Stimulated activated memory B cell treated with anti-CD40 and anti-IgM and Interleukin-4, amounts not matched to agents 10 μg/mL and 1 μg/mL and 100 μg/mL, for 72 hours (primary cell): Measurements from ENCODE around the gene DCLK1.
"Not testable (repeated sequence)": the region's sequence is repeated elsewhere in the genome, so short reads cannot be mapped to it uniquely, and the experiment has no call there.

Experiments
- ATAC-seq: fragments of 150-1000 bp; cut with Tn5 transposase; 2 replicates; pipeline ENCODE4 v1.10.0; 2021
- H3K27ac Mint-ChIP-seq: one replicate; pipeline ENCODE4 v1.8.0; 2022; ENCODE audit warnings: mild to moderate bottlenecking, mixed read lengths
- H3K27me3 Mint-ChIP-seq: one replicate; pipeline ENCODE4 v1.8.0; 2022; ENCODE audit warnings: mixed read lengths
- H3K36me3 Mint-ChIP-seq: one replicate; pipeline ENCODE4 v1.8.0; 2022; ENCODE audit warnings: mixed read lengths
- H3K4me1 Mint-ChIP-seq: one replicate; pipeline ENCODE4 v1.8.0; 2022; ENCODE audit warnings: mixed read lengths
- H3K4me3 Mint-ChIP-seq: one replicate; pipeline ENCODE4 v1.8.0; 2022; ENCODE audit warnings: mild to moderate bottlenecking, moderate library complexity, mixed read lengths
- H3K9me3 Mint-ChIP-seq: one replicate; pipeline ENCODE4 v1.8.0; 2022; ENCODE audit warnings: mixed read lengths

Gene DCLK1

DNA sequence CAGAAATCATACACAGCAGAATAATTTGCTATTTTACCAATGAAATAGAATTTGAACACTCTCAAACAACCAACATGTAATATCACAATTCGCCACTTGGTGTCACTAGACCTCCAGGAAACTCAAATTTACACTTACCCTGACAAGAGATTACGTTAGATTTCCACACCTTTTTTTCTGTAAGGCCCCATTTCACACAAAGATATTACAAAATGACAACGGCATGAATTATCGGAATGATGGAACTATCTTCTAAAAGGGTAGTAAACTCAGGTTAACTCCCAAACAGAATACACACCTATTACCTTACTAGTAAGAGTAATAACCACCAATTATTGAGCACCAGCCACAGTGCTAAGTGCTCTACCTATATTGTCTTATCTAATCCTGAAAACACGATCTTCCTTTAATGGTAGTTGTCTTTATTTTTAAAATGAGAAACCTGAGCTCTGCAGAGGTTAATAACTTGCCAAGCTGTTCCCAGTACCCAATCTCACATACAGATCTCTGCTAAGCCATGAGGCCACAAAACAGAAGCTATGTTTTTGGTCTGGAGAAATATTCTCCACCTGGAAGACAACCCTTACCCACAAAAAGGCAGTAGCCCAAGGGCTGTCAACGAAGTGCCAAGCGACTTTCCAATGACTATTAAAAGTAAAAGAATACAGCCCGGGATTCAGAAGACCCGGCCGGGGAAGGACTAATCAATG, 152.4 kb downstream of the DCLK1 start:
- no peak overlapping the region for H3K27ac Mint-ChIP-seq
- no peaks in the 10 kb centered on the region for H3K4me1 Mint-ChIP-seq
- H3K9me3 Mint-ChIP-seq, result peaks cover 5% of the 10 kb centered on the region
- no peaks in the 10 kb centered on the region for H3K27me3 Mint-ChIP-seq
- H3K4me3 Mint-ChIP-seq, result no peak overlapping the region
- ATAC-seq, result no peak
- H3K36me3 Mint-ChIP-seq, result no peaks in the 10 kb centered on the region

DNA sequence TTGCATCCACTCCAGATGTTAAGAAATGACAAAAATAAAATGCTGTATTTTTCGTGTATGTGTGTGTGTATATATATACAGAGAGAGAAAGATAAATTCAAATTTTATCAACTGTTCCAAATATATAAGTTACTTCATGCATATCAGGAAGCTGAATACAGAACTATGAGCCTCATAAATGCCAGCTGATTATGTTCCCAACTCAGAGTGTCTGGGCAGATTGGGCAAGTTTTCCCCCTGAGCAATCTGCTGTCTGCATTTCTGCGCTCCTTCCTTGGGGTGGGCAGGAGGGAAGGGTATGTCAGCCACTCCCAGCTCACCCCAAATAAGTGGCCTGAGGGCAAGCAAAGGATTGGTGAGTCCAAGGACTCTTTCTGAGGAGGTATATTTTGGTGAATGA, 154.1 kb downstream of the DCLK1 start:
- Mint-ChIP-seq H3K27me3 (no peaks in the 10 kb centered on the region), H3K36me3 (no peaks in the 10 kb centered on the region), H3K4me3 (no peak overlapping the region), H3K4me1 (no peaks in the 10 kb centered on the region), H3K9me3 (peaks cover 10% of the 10 kb centered on the region), H3K27ac (no peak overlapping the region)
- no peak for ATAC-seq

DNA sequence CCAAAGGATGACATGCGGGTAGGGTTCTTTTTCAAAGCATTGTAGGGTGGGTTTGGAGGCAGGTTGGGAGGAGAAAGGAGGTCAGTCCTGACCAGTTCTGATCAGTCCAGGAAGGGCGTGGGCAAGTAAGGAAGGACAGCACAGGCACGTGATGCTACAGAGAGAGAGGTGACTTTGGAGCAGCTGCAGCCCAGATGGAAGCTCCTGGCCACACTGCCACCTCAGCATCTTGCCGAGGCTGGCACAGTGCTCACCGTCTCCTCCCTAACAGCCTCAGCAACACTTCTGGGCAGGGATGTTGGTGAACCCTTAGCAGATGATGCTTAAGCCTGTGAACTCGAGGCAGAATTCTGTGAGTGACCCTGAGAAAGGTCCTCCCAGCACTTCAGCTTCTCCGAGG, 155.1 kb downstream of the DCLK1 start:
- Mint-ChIP-seq H3K4me1 (no peaks in the 10 kb centered on the region), H3K9me3 (peaks cover 9% of the 10 kb centered on the region), H3K27me3 (no peaks in the 10 kb centered on the region), H3K36me3 (no peaks in the 10 kb centered on the region), H3K4me3 (no peak overlapping the region), H3K27ac (no peak overlapping the region)
- ATAC-seq, result no peak

DNA sequence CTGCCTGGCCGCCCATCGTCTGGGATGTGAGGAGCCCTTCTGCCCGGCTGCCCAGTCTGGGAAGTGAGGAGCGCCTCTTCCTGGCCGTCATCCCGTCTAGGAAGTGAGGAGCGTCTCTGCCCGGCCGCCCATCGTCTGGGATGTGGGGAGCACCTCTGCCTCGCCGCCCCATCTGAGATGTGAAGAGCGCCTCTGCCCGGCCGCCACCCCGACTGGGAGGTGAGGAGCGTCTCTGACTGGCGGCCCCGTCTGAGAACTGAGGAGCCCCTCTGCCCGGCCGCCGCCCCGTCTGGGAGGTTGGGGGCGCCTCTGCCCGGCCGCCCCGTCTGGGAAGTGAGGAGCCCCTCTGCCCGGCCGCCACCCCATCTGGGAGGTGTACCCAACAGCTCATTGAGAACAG, 164.2 kb downstream of the DCLK1 start:
- H3K4me1 Mint-ChIP-seq, H3K9me3 Mint-ChIP-seq, ATAC-seq, H3K27ac Mint-ChIP-seq, H3K4me3 Mint-ChIP-seq, H3K27me3 Mint-ChIP-seq, H3K36me3 Mint-ChIP-seq: not testable (repeated sequence)

DNA sequence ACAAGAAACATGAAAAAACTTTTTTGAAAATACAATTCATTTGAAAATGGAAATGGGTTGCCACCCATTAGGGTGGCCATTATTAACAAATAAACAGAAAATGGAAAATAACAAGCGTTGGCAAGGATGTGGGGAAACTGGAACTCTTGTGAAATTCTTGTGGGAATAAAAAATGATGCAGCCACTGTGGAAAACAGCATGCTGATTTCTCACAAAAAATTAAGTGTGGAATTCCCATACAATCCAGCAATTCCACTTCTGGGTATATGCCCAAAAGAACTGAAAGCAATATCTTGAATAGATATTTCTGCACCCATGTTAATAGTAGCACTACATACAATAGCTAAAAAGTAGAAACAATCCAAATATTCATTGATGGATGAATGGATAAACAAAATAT, 165.2 kb downstream of the DCLK1 start:
- Mint-ChIP-seq H3K4me3 (no peak overlapping the region), H3K4me1 (no peaks in the 10 kb centered on the region), H3K27me3 (no peaks in the 10 kb centered on the region), H3K27ac (no peak overlapping the region), H3K36me3 (no peaks in the 10 kb centered on the region), H3K9me3 (peaks cover 9% of the 10 kb centered on the region)
- ATAC-seq, result no peak

DNA sequence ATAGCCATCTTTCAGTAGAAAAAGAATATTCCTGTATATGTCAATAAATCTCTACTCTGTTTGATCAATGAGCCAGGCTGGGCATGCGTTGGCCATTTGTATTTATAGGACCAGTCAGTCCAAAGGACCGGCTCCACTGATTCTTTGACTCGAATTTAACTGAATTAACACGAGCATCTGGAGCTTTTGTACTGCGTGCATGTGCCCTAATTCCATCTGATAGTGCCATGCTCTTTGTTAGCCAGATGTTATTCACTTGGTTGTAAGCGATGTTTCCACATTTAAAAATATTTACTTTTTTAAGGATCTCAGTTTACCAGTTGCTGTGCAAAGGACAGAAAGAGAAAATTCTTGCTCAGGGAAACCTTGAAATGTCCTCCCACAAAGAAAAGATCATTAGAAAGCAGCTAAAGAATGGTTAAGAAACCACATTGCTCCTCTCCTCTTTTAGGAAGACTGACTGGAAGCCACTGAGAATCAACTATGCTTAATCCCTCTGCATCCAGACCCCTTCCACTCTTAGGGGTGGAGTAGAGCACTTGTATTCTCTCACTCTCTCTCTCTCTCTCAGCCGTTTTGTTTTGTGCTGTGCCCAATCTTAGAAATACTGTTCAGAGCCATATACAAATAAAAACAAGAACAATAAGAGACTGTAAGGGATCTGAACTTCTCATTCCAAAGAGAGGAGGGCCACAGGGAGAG, 165.8 kb downstream of the DCLK1 start:
- H3K4me1 Mint-ChIP-seq, result no peaks in the 10 kb centered on the region
- H3K27ac Mint-ChIP-seq, result no peak overlapping the region
- ATAC-seq, result no peak
- H3K4me3 Mint-ChIP-seq, result no peak overlapping the region
- H3K27me3 Mint-ChIP-seq, result no peaks in the 10 kb centered on the region
- H3K36me3 Mint-ChIP-seq, result no peaks in the 10 kb centered on the region
- H3K9me3 Mint-ChIP-seq, result peaks cover 9% of the 10 kb centered on the region

DNA sequence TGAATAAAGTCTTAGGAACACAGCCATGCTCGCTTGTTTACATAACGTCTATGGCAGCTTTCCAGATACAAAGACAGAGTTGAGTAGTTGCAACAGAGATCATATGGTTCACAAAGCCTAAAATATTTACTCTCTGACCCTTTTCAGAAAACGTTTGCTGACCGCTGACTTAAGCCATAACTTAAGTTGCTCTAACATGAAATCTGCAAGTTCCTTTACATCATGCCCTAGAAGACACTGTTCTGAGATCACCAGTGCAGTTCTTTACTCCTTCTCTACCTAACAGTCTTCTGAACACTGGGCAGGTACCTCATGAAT, 166.4 kb downstream of the DCLK1 start:
- Mint-ChIP-seq H3K4me3 (no peak overlapping the region), H3K9me3 (peaks cover 9% of the 10 kb centered on the region), H3K27ac (no peak overlapping the region), H3K36me3 (no peaks in the 10 kb centered on the region), H3K27me3 (no peaks in the 10 kb centered on the region), H3K4me1 (no peaks in the 10 kb centered on the region)
- ATAC-seq, result no peak

DNA sequence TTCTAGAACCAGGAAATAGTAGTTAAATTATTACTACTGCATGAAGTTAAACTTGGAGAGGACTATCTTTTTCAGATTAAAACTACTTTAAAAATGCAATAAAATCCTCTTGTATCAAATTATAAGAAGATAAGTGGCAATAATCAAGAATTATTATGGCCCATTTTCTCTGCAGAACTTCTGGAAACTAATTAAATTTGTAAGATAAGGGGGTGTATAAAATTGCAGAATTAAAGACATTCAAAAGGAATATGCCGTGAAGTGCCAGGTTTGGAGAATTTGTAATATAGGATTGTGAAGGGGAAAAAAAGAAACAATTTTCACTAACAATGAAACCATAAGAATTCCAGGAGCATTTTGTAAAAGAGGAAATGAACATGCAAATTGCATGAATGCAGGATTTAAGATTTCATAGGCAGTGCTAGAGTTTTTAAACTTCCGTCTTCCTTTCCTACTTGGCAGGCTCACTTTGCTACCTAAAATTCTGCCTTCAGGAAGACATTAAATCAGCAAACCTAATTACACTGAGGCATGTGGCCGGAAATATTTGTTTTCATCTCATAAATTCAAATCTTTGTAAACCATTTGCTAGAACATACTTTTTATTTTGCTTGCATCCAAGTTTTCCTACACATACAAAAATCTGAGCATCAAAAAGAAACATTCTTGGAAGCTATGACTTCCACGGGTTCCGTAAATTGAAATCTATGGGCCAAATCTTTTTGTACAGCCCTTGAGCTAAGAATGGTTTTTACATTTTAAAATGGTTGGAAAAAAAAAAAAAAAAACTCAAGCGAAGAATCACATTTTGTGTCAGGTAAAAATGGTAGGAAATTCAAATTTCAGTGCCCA, 166.9 kb downstream of the DCLK1 start:
- Mint-ChIP-seq H3K4me3 (no peak overlapping the region), H3K27me3 (no peaks in the 10 kb centered on the region), H3K27ac (no peak overlapping the region), H3K36me3 (no peaks in the 10 kb centered on the region), H3K4me1 (no peaks in the 10 kb centered on the region), H3K9me3 (peaks cover 9% of the 10 kb centered on the region)
- ATAC-seq, result no peak

DNA sequence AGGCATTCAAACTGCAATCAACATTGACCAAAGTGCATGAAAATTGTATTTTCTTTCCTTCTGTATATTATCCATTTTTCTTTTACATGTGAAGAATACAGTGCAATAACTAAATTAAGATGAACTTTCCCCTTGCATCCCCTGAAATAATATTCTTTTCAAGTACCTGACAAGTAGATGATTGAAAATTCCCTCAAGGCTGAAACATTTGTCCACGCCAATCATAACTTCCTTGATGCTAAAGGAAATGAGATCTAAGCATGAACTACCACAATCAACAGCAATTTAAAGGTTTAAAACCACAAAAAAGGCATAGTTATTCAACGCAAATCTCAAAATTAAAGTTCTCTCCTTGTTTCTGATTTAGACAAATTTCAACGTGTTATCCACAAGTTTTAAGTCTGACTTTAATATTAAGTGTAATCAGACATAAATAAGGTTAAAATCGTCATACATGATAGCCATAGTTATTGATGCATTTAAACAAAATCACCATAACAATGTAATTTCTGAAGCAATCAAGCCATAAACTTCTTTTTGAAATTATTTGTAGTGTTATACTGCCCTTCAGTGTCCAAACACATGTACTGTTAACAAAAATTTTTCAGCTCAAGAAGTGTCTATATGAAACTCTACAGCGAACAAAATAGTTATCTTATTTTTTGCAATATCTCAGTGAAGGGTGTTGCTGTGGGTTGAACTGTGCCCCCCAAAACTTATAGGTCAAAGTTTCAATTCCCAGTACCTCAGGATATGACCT, 169.5 kb downstream of the DCLK1 start:
- no peaks in the 10 kb centered on the region for H3K4me1 Mint-ChIP-seq
- ATAC-seq, result no peak
- H3K9me3 Mint-ChIP-seq, result peaks cover 3% of the 10 kb centered on the region
- no peak overlapping the region for H3K27ac Mint-ChIP-seq
- no peaks in the 10 kb centered on the region for H3K27me3 Mint-ChIP-seq
- no peaks in the 10 kb centered on the region for H3K36me3 Mint-ChIP-seq
- no peak overlapping the region for H3K4me3 Mint-ChIP-seq

DNA sequence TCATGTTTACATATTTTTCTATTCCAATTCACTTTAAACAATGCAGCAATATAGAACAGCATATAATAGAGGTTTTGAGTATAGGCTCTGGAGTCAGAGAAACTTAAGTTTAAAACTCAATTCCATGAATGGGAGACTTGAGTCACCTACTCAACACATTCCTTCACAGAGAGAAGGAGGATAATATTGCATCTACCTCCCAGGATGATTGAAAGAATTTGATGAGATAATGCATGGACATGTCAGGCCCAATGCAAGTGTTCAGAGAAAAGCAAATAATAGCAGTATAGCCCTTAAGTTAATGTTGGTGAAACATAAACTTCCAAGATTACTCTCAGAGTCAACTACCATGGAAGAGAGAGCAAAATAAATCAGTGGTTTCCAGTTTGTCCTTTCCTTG, 170.2 kb downstream of the DCLK1 start:
- Mint-ChIP-seq H3K27me3 (no peaks in the 10 kb centered on the region), H3K9me3 (peaks cover 3% of the 10 kb centered on the region), H3K36me3 (no peaks in the 10 kb centered on the region), H3K4me3 (no peak overlapping the region), H3K27ac (no peak overlapping the region), H3K4me1 (no peaks in the 10 kb centered on the region)
- no peak for ATAC-seq

DNA sequence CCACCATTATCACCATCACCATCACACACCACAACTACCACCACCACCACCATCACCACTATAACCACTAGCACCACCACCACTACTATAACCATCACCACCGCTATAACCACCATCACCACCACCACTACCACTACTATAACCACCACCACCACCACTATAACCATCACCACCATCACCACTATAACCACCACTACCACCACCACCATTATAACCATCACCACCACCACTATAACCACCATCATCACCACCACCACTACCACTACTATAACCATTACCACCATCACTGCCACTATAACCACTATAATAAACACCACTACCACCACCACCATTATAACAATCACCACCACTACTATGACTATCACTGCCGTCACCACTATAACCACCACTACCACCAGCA, 173.2 kb downstream of the DCLK1 start:
- Mint-ChIP-seq H3K27ac (no peak overlapping the region), H3K36me3 (no peaks in the 10 kb centered on the region), H3K9me3 (no peaks in the 10 kb centered on the region), H3K4me3 (no peak overlapping the region), H3K4me1 (no peaks in the 10 kb centered on the region), H3K27me3 (no peaks in the 10 kb centered on the region)
- ATAC-seq, result peak; percentile 64

DNA sequence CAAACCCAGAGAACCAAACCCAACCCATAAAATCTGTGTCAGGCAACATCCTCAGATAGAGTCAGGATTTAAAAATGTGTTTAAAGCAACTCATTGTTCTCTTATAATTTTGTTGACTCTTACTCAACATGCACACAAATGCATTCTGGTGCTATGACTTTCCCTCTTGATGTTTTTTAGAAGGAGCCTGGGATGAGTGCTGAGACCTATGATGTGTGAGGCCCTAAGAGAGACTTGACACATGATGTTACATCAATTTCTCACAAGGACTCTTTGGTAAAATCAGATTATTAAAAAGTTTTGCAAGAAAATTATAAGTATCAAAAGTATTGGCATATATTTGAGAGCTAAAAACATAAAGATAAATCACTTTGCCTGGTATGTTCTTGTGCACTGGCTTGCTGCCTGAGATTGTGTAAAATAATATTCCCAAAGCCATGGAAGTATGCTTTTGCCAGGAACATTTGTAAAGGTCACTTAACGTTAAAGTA, 173.9 kb downstream of the DCLK1 start:
- Mint-ChIP-seq H3K4me1 (no peaks in the 10 kb centered on the region), H3K36me3 (no peaks in the 10 kb centered on the region), H3K27me3 (no peaks in the 10 kb centered on the region), H3K27ac (no peak overlapping the region), H3K9me3 (no peaks in the 10 kb centered on the region), H3K4me3 (no peak overlapping the region)
- no peak for ATAC-seq

DNA sequence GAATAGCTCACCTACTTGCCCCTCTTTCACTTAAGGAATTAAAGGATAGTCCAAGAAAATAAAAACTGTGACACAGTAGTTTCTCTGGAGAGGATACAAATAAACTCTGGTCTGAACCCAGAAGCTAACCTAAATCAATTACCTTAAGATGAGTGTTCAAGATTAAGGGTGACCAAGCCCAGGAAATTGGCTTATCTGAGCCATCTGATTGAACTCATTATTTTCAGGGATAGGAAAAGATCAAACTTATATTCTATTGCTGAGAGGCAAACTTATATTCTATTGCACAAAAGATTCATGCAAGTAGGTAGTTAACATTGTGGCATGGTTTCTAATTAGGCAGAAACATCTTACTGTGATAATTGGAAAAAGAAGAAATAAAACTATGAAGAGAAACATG, 175.1 kb downstream of the DCLK1 start:
- peaks cover 3% of the 10 kb centered on the region for H3K9me3 Mint-ChIP-seq
- no peaks in the 10 kb centered on the region for H3K36me3 Mint-ChIP-seq
- no peaks in the 10 kb centered on the region for H3K27me3 Mint-ChIP-seq
- H3K27ac Mint-ChIP-seq, result no peak overlapping the region
- no peak for ATAC-seq
- H3K4me1 Mint-ChIP-seq, result no peaks in the 10 kb centered on the region
- no peak overlapping the region for H3K4me3 Mint-ChIP-seq

DNA sequence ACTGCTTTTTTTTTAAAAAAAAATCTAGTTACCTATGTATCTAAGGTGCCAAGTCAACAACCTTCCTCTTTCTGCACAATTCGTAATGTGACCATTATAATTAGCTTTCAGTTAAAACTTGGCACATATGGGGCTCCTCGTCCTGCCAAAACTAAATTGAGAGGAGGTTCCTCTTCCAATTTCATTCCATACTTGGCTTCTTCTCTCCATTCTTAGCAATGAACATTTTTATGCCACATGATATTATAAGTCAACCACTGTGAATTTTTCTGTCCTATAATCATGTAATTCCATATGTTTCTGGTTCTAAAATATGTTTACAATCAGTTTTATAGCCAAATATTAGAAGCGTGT, 177.0 kb downstream of the DCLK1 start:
- Mint-ChIP-seq H3K36me3 (no peaks in the 10 kb centered on the region), H3K27me3 (no peaks in the 10 kb centered on the region), H3K27ac (no peak overlapping the region), H3K9me3 (peaks cover 3% of the 10 kb centered on the region), H3K4me3 (no peak overlapping the region), H3K4me1 (no peaks in the 10 kb centered on the region)
- ATAC-seq, result no peak

DNA sequence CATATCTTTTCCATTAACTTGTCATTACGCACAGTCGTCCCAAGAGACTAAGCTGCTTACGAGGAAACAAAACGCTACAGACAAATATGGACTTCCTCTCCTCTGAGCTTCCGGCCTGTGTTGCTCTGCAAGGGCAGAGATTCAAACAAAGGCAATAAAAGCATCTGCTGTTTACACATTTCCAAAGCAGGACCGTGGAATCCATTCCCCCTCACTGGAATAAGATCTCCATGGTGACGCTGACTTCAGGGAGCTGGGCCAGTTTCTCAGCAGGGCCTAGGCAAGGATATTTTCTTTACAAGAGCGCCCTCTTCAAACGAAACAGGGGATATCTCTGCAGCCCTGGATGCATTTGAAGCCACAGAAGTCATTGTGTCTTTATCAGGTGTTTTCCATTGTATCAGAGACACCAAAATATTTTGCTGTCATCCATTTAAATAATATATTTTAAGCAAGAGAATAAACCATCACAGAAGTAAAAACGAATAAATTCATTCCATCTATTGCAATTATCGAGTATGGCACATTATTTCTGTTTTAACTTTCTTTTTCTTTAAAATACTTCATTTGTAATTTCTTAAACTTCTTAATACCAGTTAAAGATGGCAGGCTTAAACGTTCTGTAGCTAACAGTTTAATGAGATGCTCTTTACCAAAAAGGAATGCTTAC, 177.5 kb downstream of the DCLK1 start:
- H3K4me1 Mint-ChIP-seq, result no peaks in the 10 kb centered on the region
- H3K36me3 Mint-ChIP-seq, result no peaks in the 10 kb centered on the region
- no peak overlapping the region for H3K27ac Mint-ChIP-seq
- H3K27me3 Mint-ChIP-seq, result no peaks in the 10 kb centered on the region
- ATAC-seq, result no peak
- H3K9me3 Mint-ChIP-seq, result peaks cover 3% of the 10 kb centered on the region
- no peak overlapping the region for H3K4me3 Mint-ChIP-seq
